HepG2 (cell line): Measurements from ENCODE around the gene RPL19. TPM values are rescaled to one million over a fixed set of nuclear protein-coding genes. Genes with fewer than 3 reads are reported as not detected.

Experiments
- ESRRA ChIP-seq: sonication (generic); formaldehyde crosslinking; IDR thresholded peaks from 2 replicates; pipeline ENCODE4 v1.5.1; 2020; ENCODE audit warnings: mild to moderate bottlenecking, low read depth, missing genetic modification reagents
- FOXA3 ChIP-seq: IDR thresholded peaks from 2 replicates; pipeline ENCODE4 v1.6.1; 2016; ENCODE audit warnings: missing genetic modification reagents, missing compliant biosample characterization
- FOXC1 ChIP-seq: sonication (generic); formaldehyde crosslinking; IDR thresholded peaks from 2 replicates; pipeline ENCODE4 v1.8.0; 2022; ENCODE audit warnings: mild to moderate bottlenecking, missing genetic modification reagents, borderline replicate concordance
- GLI4 ChIP-seq: sonication (generic); formaldehyde crosslinking; IDR thresholded peaks from 2 replicates; pipeline ENCODE4 v1.5.1; 2020; ENCODE audit warnings: missing genetic modification reagents, mild to moderate bottlenecking, moderate library complexity, borderline replicate concordance
- HDAC1 ChIP-seq: sonication (generic); formaldehyde crosslinking; IDR thresholded peaks from 2 replicates; pipeline ENCODE4 v1.5.1; 2020; ENCODE audit warnings: mild to moderate bottlenecking, missing genetic modification reagents
- KDM2A ChIP-seq: sonication (generic); formaldehyde crosslinking; IDR thresholded peaks from 2 replicates; pipeline ENCODE4 v1.4.0; 2020; ENCODE audit warnings: low read depth, missing genetic modification reagents, borderline replicate concordance
- MZF1 ChIP-seq: sonication (generic); formaldehyde crosslinking; IDR thresholded peaks from 2 replicates; pipeline ENCODE4 v1.8.1; 2023; ENCODE audit warnings: mild to moderate bottlenecking, missing genetic modification reagents, borderline replicate concordance
- NBN ChIP-seq: fragments of 450-650 bp; conservative IDR thresholded peaks from 2 replicates; pipeline ENCODE4 v1.6.1; 2017
- NFIC ChIP-seq: IDR thresholded peaks from 2 replicates; pipeline ENCODE4 v1.6.1; 2012; ENCODE audit warnings: mild to moderate bottlenecking, low read length, inconsistent platforms
- NKX3-1 ChIP-seq: sonication (generic); formaldehyde crosslinking; IDR thresholded peaks from 2 replicates; pipeline ENCODE4 v1.5.0; 2020; ENCODE audit warnings: missing genetic modification reagents
- POLR2AphosphoS5 ChIP-seq: IDR thresholded peaks from 2 replicates; pipeline ENCODE4 v1.6.1; 2012; ENCODE audit warnings: low read depth, low read length
- PTBP1 ChIP-seq: fragments of 200-400 bp; formaldehyde crosslinking; IDR thresholded peaks from 2 replicates; pipeline ENCODE4 v1.6.1; 2018; ENCODE audit warnings: low read length, low read depth; ENCODE audit not compliant: poor library complexity, severe bottlenecking
- SP1 ChIP-seq, 2 experiments: fragments of 450-650 bp in 1 of 2; sonication (generic) in 1 of 2; formaldehyde crosslinking in 1 of 2; IDR thresholded peaks; 2 replicates each; pipeline versions ENCODE4 v1.4.0 to v1.6.1; 2016 to 2020; ENCODE audit warnings: missing genetic modification reagents in 1 of 2
- XRCC5 ChIP-seq: fragments of 200-400 bp; formaldehyde crosslinking; optimal IDR thresholded peaks from 2 replicates; pipeline ENCODE3; 2017; ENCODE audit warnings: mild to moderate bottlenecking, low read length
- ZNF274 ChIP-seq: sonication (generic); formaldehyde crosslinking; IDR thresholded peaks from 2 replicates; pipeline ENCODE4 v1.5.1; 2020; ENCODE audit warnings: mild to moderate bottlenecking, missing genetic modification reagents
- ZNF282 ChIP-seq: fragments of 450-650 bp; IDR thresholded peaks from 2 replicates; pipeline ENCODE4 v1.6.1; 2018; ENCODE audit not compliant: partially characterized antibody
- ZNF329 ChIP-seq: sonication (generic); formaldehyde crosslinking; IDR thresholded peaks from 2 replicates; pipeline ENCODE4 v1.9.0; 2021; ENCODE audit warnings: low read depth, mild to moderate bottlenecking, missing genetic modification reagents
- ZNF841 ChIP-seq: sonication (generic); formaldehyde crosslinking; IDR thresholded peaks from 2 replicates; pipeline ENCODE4 v1.8.1; 2023; ENCODE audit warnings: missing genetic modification reagents, borderline replicate concordance
- polyA plus RNA-seq, 8 experiments: library from polyadenylated mRNA; depleted of rRNA in 3 of 8; stranded (reverse) in 7 of 8; unstranded in 1 of 8; fragments of >200 nt; fragmentation: Illumina TruSeq in 4 of 8; extraction: Trizol in 4 of 8; gene quantifications; 2 replicates each; pipeline versions ENCODE4 v1.2.1 to v1.2.3, GENCODE V29; 2011 to 2016; ENCODE audit warnings: low read depth in 4 of 8, missing spikeins in 1 of 8, mixed read lengths in 1 of 8; ENCODE audit not compliant: insufficient read depth in 1 of 8
- total RNA-seq, 5 experiments: library from RNA; depleted of rRNA; stranded (reverse); fragments of >200 nt; fragmentation: Illumina TruSeq; extraction: Trizol; gene quantifications; 2 replicates each; pipeline ENCODE4 v1.2.3, GENCODE V29; 2016; ENCODE audit warnings: low read depth in 1 of 5
- TF ChIP-seq, protein P1 (sequence below): sonication (generic); formaldehyde crosslinking; IDR thresholded peaks from 2 replicates; pipeline ENCODE4 v1.5.1; 2020; ENCODE audit warnings: mild to moderate bottlenecking, missing genetic modification reagents, moderate library complexity
- TF ChIP-seq, protein P2 (sequence below): sonication (generic); formaldehyde crosslinking; IDR thresholded peaks from 2 replicates; pipeline ENCODE4 v1.4.0; 2020; ENCODE audit warnings: missing genetic modification reagents
- TF ChIP-seq, protein P3 (sequence below): sonication (generic); formaldehyde crosslinking; IDR thresholded peaks from 2 replicates; pipeline ENCODE4 v1.8.0; 2022; ENCODE audit warnings: missing genetic modification reagents, low read depth, mild to moderate bottlenecking, borderline replicate concordance
- TF ChIP-seq, protein P4 (sequence below): sonication (generic); formaldehyde crosslinking; IDR thresholded peaks from 2 replicates; pipeline ENCODE4 v1.5.0; 2020; ENCODE audit warnings: mild to moderate bottlenecking, missing genetic modification reagents

Gene RPL19
- total and polyA plus RNA-seq, 2 of the 13 experiments (the other 11 are each of a cell fraction or from before 2014, with no cell fraction given) = 2,522 to 2,768 TPM

DNA sequence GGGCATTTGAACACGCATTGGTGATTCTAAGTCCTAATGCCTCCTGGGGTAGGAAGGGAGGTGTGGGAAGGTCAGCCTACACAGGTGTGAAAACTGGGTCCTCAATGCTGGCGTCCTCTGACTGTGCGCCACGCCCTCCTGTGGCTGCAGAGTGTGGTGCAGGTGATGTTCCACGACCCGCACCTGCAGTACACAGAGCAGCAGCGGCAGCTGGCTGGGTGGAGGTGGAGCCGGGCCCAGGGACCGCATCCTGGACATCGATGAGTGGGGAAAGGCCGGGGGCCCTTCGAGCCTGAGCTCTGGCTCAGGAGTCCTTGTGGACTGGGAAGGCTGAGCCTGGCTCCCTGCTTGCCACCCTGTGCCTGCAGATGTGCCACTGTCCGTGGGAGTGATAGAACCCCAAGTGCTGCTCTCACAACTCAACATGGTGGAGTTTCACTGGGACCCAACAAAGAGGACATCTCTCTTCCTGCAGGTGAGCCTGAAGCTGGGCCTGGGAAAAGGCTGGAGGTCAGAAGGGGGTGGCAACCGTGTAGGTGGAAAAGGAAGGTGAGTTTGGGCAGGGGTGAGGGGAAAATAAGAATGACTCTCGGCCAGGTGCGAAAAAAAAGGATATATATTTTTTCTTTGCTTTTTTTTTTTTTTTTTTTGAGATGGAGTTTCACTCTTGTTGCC, 39.7 kb downstream of the RPL19 start (continued):
- TF ChIP-seq, protein P1, sequence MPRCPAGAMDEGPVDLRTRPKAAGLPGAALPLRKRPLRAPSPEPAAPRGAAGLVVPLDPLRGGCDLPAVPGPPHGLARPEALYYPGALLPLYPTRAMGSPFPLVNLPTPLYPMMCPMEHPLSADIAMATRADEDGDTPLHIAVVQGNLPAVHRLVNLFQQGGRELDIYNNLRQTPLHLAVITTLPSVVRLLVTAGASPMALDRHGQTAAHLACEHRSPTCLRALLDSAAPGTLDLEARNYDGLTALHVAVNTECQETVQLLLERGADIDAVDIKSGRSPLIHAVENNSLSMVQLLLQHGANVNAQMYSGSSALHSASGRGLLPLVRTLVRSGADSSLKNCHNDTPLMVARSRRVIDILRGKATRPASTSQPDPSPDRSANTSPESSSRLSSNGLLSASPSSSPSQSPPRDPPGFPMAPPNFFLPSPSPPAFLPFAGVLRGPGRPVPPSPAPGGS (CRISPR knock-in tag) = 0 out of 2 replicates have a peak, but pooled peaks have one; percentile 48
- TF ChIP-seq NKX3-1 (CRISPR knock-in tag) (no peak), POLR2AphosphoS5 (no peak), NBN (no peak), ESRRA (CRISPR knock-in tag) (no peak), PTBP1 (peak; percentile 43), SP1 (IDR thresholded peaks at IDR 0.05) (no peak), SP1 (CRISPR knock-in tag; IDR thresholded peaks at IDR 0.05) (0 out of 2 replicates have a peak, but pooled peaks have one; percentile 21), FOXA3 (CRISPR knock-in tag) (0 out of 2 replicates have a peak, but pooled peaks have one; percentile 31), ZNF274 (peak; percentile 73; the same call in 1 of the 2 replicates), HDAC1 (CRISPR knock-in tag) (no peak), XRCC5 (peak; percentile 74), ZNF282 (no peak), MZF1 (CRISPR knock-in tag) (no peak), GLI4 (no peak), FOXC1 (CRISPR knock-in tag) (no peak), ZNF841 (CRISPR knock-in tag) (no peak), ZNF329 (CRISPR knock-in tag) (no peak), KDM2A (peak; percentile 79; the same call in 1 of the 2 replicates), NFIC (no peak)
- TF ChIP-seq, protein P2, sequence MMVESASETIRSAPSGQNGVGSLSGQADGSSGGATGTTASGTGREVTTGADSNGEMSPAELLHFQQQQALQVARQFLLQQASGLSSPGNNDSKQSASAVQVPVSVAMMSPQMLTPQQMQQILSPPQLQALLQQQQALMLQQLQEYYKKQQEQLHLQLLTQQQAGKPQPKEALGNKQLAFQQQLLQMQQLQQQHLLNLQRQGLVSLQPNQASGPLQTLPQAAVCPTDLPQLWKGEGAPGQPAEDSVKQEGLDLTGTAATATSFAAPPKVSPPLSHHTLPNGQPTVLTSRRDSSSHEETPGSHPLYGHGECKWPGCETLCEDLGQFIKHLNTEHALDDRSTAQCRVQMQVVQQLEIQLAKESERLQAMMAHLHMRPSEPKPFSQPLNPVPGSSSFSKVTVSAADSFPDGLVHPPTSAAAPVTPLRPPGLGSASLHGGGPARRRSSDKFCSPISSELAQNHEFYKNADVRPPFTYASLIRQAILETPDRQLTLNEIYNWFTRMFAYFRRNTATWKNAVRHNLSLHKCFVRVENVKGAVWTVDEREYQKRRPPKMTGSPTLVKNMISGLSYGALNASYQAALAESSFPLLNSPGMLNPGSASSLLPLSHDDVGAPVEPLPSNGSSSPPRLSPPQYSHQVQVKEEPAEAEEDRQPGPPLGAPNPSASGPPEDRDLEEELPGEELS (CRISPR knock-in tag) = no peak
- TF ChIP-seq, protein P3, sequence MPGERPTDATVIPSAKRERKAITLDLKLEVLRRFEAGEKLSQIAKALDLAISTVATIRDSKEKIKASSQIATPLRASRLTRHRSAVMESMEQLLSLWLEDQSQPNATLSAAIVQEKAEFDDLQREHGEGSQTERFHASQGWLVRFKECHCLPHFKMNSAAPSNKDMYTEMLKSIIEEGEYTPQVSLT (CRISPR knock-in tag) = no peak
- TF ChIP-seq, protein P4, sequence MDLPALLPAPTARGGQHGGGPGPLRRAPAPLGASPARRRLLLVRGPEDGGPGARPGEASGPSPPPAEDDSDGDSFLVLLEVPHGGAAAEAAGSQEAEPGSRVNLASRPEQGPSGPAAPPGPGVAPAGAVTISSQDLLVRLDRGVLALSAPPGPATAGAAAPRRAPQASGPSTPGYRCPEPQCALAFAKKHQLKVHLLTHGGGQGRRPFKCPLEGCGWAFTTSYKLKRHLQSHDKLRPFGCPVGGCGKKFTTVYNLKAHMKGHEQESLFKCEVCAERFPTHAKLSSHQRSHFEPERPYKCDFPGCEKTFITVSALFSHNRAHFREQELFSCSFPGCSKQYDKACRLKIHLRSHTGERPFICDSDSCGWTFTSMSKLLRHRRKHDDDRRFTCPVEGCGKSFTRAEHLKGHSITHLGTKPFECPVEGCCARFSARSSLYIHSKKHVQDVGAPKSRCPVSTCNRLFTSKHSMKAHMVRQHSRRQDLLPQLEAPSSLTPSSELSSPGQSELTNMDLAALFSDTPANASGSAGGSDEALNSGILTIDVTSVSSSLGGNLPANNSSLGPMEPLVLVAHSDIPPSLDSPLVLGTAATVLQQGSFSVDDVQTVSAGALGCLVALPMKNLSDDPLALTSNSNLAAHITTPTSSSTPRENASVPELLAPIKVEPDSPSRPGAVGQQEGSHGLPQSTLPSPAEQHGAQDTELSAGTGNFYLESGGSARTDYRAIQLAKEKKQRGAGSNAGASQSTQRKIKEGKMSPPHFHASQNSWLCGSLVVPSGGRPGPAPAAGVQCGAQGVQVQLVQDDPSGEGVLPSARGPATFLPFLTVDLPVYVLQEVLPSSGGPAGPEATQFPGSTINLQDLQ (CRISPR knock-in tag) = no peak
